AG04450 (cell line): Measurements from ENCODE around the gene SHC4. TPM values are rescaled to one million over a fixed set of nuclear protein-coding genes. Genes with fewer than 3 reads are reported as not detected.

Experiments
- CTCF ChIA-PET: fragments of 300-600, 350-600 bp; formaldehyde crosslinking; extraction: SDS; loops from one replicate; lab custom pipeline; 2022; ENCODE audit warnings: antibody characterized with exemption, inconsistent platforms; lab: Charles Lee
- POLR2A ChIA-PET: fragments of 350-600 bp; formaldehyde crosslinking; extraction: SDS; loops from one replicate; lab custom pipeline; 2021; ENCODE audit warnings: antibody characterized with exemption, inconsistent platforms; lab: Yijun Ruan, JAX
- DNase-seq: peaks from one replicate; pipeline ENCODE4 v3.0.0-alpha.2; 2011; ENCODE audit warnings: low read depth, low spot score
- H3K27ac ChIP-seq: one replicate; pipeline ENCODE4 v1.5.1; 2012; ENCODE audit warnings: low read depth, low read length, control low read depth
- H3K27me3 ChIP-seq: one replicate; pipeline ENCODE4 v1.6.0; 2012; ENCODE audit warnings: low read length; ENCODE audit not compliant: control insufficient read depth, insufficient read depth
- H3K4me3 ChIP-seq: 2 replicates; pipeline ENCODE4 v1.5.1; 2011; ENCODE audit warnings: mild to moderate bottlenecking, low read depth, low read length, control low read depth
- H3K9me3 ChIP-seq: 2 replicates; pipeline ENCODE4 v1.5.1; 2012; ENCODE audit warnings: low read length; ENCODE audit not compliant: control insufficient read depth, insufficient read depth
- polyA plus RNA-seq: library from polyadenylated mRNA; depleted of rRNA; stranded (reverse); fragments of >200 nt; gene quantifications from 2 replicates; pipeline ENCODE4 v1.2.3, GENCODE V29; 2011
- TF ChIP-seq, protein P1 (sequence below): IDR thresholded peaks from 2 replicates; pipeline ENCODE4 v1.5.1; 2011; ENCODE audit warnings: low read depth, low read length, control low read depth, inconsistent platforms

Gene SHC4
- polyA plus RNA-seq, 1 experiment, result 5.1 TPM

DNA sequence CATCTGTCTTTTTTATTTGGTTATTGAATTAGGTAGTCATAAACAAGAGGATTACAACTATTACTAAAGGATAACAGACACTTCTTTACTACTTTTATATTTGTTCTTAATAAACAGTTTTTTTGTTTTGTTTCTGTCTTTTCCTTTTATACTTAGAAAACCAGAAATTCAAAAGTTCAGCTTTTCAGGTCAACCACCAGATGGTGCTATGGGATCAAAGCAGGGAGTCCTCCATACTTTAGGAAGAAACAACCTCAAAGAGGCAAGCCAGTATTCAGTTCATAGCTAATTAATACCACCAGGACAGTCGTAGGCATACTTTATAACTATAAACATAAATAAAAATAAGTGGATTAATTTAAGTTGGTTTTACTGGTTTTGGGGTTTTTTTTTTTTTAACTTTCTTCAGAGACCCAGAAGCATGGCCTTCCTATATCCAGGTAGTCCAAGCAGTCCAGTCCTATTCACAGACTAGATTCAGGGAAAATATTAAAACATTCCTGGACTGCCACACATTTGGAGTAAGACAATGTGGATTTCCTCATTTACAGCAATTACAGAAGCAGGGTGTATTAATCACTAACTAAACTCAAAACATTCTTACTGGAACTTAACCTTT lies 101.8 kb downstream of the SHC4 start:
- Histone ChIP-seq H3K27me3 (no peaks in the 10 kb centered on the region), H3K9me3 (no peaks in the 10 kb centered on the region), H3K27ac (no peak overlapping the region), H3K4me3 (no peak overlapping the region)
- POLR2A ChIA-PET, result interaction anchor here (0.6 to 0.7 kb wide), 2 partner anchors 308 to 365 kb away, joined by 3 read pairs; partner anchors contain the start of gene GALK2
- no peak for DNase-seq
- TF ChIP-seq, protein P1, sequence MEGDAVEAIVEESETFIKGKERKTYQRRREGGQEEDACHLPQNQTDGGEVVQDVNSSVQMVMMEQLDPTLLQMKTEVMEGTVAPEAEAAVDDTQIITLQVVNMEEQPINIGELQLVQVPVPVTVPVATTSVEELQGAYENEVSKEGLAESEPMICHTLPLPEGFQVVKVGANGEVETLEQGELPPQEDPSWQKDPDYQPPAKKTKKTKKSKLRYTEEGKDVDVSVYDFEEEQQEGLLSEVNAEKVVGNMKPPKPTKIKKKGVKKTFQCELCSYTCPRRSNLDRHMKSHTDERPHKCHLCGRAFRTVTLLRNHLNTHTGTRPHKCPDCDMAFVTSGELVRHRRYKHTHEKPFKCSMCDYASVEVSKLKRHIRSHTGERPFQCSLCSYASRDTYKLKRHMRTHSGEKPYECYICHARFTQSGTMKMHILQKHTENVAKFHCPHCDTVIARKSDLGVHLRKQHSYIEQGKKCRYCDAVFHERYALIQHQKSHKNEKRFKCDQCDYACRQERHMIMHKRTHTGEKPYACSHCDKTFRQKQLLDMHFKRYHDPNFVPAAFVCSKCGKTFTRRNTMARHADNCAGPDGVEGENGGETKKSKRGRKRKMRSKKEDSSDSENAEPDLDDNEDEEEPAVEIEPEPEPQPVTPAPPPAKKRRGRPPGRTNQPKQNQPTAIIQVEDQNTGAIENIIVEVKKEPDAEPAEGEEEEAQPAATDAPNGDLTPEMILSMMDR, result peak; percentile 88
- CTCF ChIA-PET, result interaction anchor here (0.6 to 10.0 kb wide), 59 partner anchors 8 to 1283 kb away, joined by 3 to 102 read pairs (median 4); partner anchors contain the start of genes EID1, FGF7 and SHC4

DNA sequence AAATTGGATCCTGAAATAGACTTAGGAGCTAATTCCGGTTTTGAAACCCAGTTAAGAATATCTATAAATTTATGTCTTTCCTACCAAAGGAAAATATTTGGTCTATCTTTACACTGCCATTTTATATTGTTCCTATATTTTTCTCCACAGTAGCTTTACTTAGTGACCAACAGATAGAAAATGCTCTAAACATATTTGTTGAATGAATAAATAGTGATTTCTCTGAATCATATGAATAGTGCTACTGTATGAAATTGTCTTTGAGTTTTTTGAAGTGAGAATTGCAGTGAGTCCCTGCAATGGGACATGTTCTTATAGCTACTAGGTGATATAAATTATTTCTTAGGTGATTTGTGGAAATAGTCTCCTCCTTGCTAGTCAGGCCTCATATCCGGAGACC lies 104.3 kb downstream of the SHC4 start:
- TF ChIP-seq, protein P1, result no peak
- Histone ChIP-seq H3K27ac (no peak overlapping the region), H3K27me3 (no peaks in the 10 kb centered on the region), H3K9me3 (no peaks in the 10 kb centered on the region), H3K4me3 (no peak overlapping the region)
- ChIA-PET CTCF (interaction anchor here (0.6 to 10.0 kb wide), 10 partner anchors 30 to 1286 kb away, joined by 3 to 102 read pairs (median 4); partner anchors contain the start of genes FGF7 and SHC4), POLR2A (no interaction called here)
- no peak for DNase-seq

DNA sequence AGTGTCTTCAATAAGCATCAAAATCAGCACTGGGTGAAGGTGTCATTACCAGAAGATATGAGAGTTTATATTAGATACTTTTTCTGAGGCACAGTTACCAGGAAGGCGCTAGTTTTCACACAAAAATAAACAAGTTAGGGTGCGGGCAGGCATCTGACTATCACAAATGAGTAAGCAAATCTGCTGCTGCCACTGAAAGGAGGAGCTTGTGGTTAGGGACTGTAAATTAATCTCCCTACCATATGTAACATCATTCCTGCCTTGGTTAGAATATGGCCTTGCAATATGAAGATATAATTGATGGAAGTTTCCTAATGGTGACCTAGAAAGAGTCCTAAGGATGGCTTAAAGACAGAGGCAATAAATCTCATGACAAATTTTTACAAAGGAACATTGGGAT lies 105.3 kb downstream of the SHC4 start:
- CTCF ChIA-PET, result interaction anchor here (1.1 to 10.0 kb wide), 6 partner anchors 57 to 564 kb away, joined by 3 to 102 read pairs (median 26); partner anchors contain the start of genes FGF7 and SHC4
- H3K27ac ChIP-seq, result no peak overlapping the region
- DNase-seq, result no peak
- no peak overlapping the region for H3K4me3 ChIP-seq
- H3K27me3 ChIP-seq, result no peaks in the 10 kb centered on the region
- POLR2A ChIA-PET, result no interaction called here
- H3K9me3 ChIP-seq, result no peaks in the 10 kb centered on the region
- TF ChIP-seq, protein P1, result no peak

DNA sequence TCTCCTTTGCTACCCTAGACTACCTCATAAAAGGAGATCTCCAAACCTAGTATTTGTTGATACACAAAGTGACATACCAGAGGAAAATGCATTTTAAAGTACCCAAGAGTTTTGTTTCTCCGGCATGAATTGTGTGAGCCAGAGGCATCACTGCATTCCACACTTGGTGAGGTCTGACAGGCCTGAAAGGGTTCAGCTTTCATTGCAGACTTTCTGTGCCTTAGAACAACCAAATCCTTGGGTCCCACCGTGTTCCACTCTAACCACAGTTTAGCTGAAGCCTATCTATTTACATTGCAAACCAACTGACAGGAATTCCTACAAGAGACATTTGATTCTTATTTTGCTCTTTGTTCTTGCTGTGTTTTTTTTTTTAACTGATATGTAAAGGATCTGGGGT lies 106.8 kb downstream of the SHC4 start:
- TF ChIP-seq, protein P1, result no peak
- no peaks in the 10 kb centered on the region for H3K27me3 ChIP-seq
- ChIA-PET CTCF (interaction anchor here (0.7 to 10.0 kb wide), 13 partner anchors 21 to 520 kb away, joined by 3 to 102 read pairs (median 4); partner anchors contain the start of genes EID1 and SHC4), POLR2A (interaction anchor here (0.7 to 0.9 kb wide), 2 partner anchors 60 to 79 kb away, joined by 3 to 4 read pairs; no protein-coding TSS in a partner anchor)
- no peak overlapping the region for H3K4me3 ChIP-seq
- H3K9me3 ChIP-seq, result no peaks in the 10 kb centered on the region
- DNase-seq, result no peak
- peak overlapping the region; percentile 43 for H3K27ac ChIP-seq
